Loucy (cell line): ENCODE measurements around the gene RASGRP3.

ENCODE experiments used
- EZH2phosphoT487 ChIP-seq: fragments of 200-600 bp; IDR thresholded peaks from 2 replicates; pipeline ENCODE4 v1.6.1; 2018; ENCODE audit warnings: antibody characterized with exemption, mild to moderate bottlenecking, moderate library complexity, borderline replicate concordance
- TF ChIP-seq, protein P1 (sequence below): fragments of 200-600 bp; sonication (generic); conservative IDR thresholded peaks from 2 replicates; pipeline ENCODE4 v1.5.1; 2014; ENCODE audit warnings: mild to moderate bottlenecking, antibody characterized with exemption, low read length

DNA sequence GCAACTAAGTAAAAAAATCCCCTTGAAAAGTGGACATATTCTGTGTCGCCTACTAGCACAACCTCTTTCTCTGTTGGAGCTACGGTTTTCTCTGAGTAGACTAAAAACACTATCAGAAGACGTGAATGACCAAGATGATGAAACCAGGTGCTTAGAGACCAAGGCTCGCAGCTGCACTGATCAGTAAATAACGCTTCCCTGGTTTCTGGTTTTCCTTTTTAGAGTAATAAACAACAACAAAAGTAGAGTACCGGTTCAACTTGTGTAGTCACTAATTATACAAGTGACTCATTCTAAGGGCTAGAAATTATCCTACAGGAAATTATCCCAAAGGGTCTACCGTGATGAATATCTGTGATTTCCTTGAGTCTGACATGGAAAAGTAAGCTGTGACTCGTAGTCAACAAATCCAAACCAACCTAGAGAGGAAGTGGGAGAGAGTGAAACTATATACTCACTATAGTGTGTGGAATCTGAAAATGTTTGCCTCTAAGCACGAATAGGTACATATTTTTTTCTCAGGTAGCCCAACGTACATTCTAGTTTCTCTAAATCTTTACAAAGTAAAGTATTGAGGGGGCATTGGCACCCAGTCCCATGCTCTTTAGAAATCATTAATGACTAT lies 17.8 kb downstream of the RASGRP3 start:
- TF ChIP-seq, protein P1, sequence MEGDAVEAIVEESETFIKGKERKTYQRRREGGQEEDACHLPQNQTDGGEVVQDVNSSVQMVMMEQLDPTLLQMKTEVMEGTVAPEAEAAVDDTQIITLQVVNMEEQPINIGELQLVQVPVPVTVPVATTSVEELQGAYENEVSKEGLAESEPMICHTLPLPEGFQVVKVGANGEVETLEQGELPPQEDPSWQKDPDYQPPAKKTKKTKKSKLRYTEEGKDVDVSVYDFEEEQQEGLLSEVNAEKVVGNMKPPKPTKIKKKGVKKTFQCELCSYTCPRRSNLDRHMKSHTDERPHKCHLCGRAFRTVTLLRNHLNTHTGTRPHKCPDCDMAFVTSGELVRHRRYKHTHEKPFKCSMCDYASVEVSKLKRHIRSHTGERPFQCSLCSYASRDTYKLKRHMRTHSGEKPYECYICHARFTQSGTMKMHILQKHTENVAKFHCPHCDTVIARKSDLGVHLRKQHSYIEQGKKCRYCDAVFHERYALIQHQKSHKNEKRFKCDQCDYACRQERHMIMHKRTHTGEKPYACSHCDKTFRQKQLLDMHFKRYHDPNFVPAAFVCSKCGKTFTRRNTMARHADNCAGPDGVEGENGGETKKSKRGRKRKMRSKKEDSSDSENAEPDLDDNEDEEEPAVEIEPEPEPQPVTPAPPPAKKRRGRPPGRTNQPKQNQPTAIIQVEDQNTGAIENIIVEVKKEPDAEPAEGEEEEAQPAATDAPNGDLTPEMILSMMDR = no peak
- no peak for TF ChIP-seq EZH2phosphoT487
